Endothelial cell of umbilical vein (primary cell): Measurements from ENCODE around the gene KCNQ1OT1. TPM values are rescaled to one million over a fixed set of nuclear protein-coding genes. Genes with fewer than 3 reads are reported as not detected.

Experiments used
- BruUV-seq: library from RNA; stranded (reverse); fragments of 400-500 nt; replicated peaks from 2 replicates; lab custom pipeline; 2021; lab: Mats Ljungman, UMichigan
- CTCF ChIA-PET: fragments of 300-600, 350-600 bp; sonication (Branson Sonifier 250); formaldehyde crosslinking; loops from one replicate; lab custom pipeline; 2021; ENCODE audit warnings: antibody characterized with exemption, inconsistent platforms; lab: Charles Lee
- POLR2A ChIA-PET: fragments of 300-600, 350-600 bp; sonication (Branson Sonifier 250); formaldehyde crosslinking; loops from one replicate; lab custom pipeline; 2021; ENCODE audit warnings: antibody characterized with exemption, inconsistent platforms; lab: Charles Lee
- DNase-seq: peaks from one replicate; pipeline ENCODE4 v3.0.0-alpha.2; 2011; ENCODE audit warnings: low read depth, low spot score
- FAIRE-seq: peaks from 2 replicates; lab custom pipeline; 2011; peaks lifted over from hg19 to GRCh38; lab: Jason Lieb, UNC
- H2AFZ ChIP-seq: 2 replicates; pipeline ENCODE4 v1.6.0; 2012; ENCODE audit warnings: low read depth, low read length, control low read depth, inconsistent platforms
- H3K27ac ChIP-seq: 2 replicates; pipeline ENCODE4 v1.5.1; 2011; ENCODE audit warnings: low read depth, mild to moderate bottlenecking, control low read depth, low read length, moderate library complexity; ENCODE audit not compliant: insufficient read depth
- H3K27me3 ChIP-seq, 2 experiments: 2 replicates each; pipeline versions ENCODE4 v1.6.0 to v1.6.1; 2011; ENCODE audit warnings: low read length in 2 of 2, mixed read lengths in 1 of 2; ENCODE audit not compliant: control insufficient read depth in 2 of 2, insufficient read depth in 2 of 2
- H3K36me3 ChIP-seq, 2 experiments: 2 replicates in 1 of 2; 3 replicates in 1 of 2; pipeline ENCODE4 v1.5.1; 2011; ENCODE audit warnings: low read length in 2 of 2, mild to moderate bottlenecking in 1 of 2, moderate library complexity in 1 of 2; ENCODE audit not compliant: control insufficient read depth in 2 of 2, insufficient read depth in 2 of 2; ENCODE audit errors: extremely low read depth in 1 of 2
- H3K4me1 ChIP-seq: 3 replicates; pipeline ENCODE4 v1.5.1; 2011; ENCODE audit warnings: mild to moderate bottlenecking, low read length; ENCODE audit not compliant: control insufficient read depth, insufficient read depth; ENCODE audit errors: extremely low read depth
- H3K4me2 ChIP-seq: 2 replicates; pipeline ENCODE4 v1.6.1; 2011; ENCODE audit warnings: low read length, control low read depth, mixed read lengths; ENCODE audit not compliant: insufficient read depth
- H3K4me3 ChIP-seq, 3 experiments: fragments of 200-600 bp in 1 of 3; sonication (generic), shearing (Covaris generic) in 1 of 3; replicated peaks in 1 of 3; 2 replicates each; pipeline ENCODE4 v1.5.1; 2011 to 2016; ENCODE audit warnings: control low read depth in 3 of 3, low read length in 3 of 3, mild to moderate bottlenecking in 2 of 3, inconsistent platforms in 1 of 3, low read depth in 1 of 3, moderate library complexity in 1 of 3; ENCODE audit not compliant: insufficient read depth in 1 of 3
- H3K79me2 ChIP-seq: 2 replicates; pipeline ENCODE4 v1.6.0; 2012; ENCODE audit warnings: low read length, inconsistent platforms; ENCODE audit not compliant: control insufficient read depth, insufficient read depth
- H3K9ac ChIP-seq: replicated peaks from 2 replicates; pipeline ENCODE3; 2011; ENCODE audit warnings: low read length, control low read depth; ENCODE audit not compliant: insufficient read depth; ENCODE audit errors: extremely low read depth
- H3K9me1 ChIP-seq: replicated peaks from 3 replicates; pipeline ENCODE4 v1.6.0; 2011; ENCODE audit warnings: mild to moderate bottlenecking, low read length; ENCODE audit not compliant: control insufficient read depth, insufficient read depth; ENCODE audit errors: extremely low read depth
- H3K9me3 ChIP-seq: replicated peaks from 2 replicates; pipeline ENCODE4 v1.5.1; 2012; ENCODE audit warnings: low read length, inconsistent platforms; ENCODE audit not compliant: control insufficient read depth, insufficient read depth
- H4K20me1 ChIP-seq: replicated peaks from 2 replicates; pipeline ENCODE3; 2011; ENCODE audit warnings: mild to moderate bottlenecking, low read length; ENCODE audit not compliant: control insufficient read depth, insufficient read depth; ENCODE audit errors: extremely low read depth
- CTCF ChIP-seq, 2 donors: IDR thresholded peaks; 1 replicate in 1 of 2; 2 replicates in 1 of 2; pipeline ENCODE4 v1.5.1; 2011; ENCODE audit warnings: low read length in 2 of 2, mild to moderate bottlenecking in 2 of 2, moderate library complexity in 2 of 2, control low read depth in 1 of 2, inconsistent platforms in 1 of 2, low read depth in 1 of 2; ENCODE audit not compliant: insufficient read depth in 1 of 2; ENCODE audit errors: extremely low read depth in 1 of 2
- FOS ChIP-seq: IDR thresholded peaks from 2 replicates; pipeline ENCODE4 v1.6.1; 2011; ENCODE audit warnings: mild to moderate bottlenecking, low read length, moderate library complexity, borderline replicate concordance; ENCODE audit not compliant: insufficient read depth
- MYC ChIP-seq: IDR thresholded peaks from one replicate; pipeline ENCODE4 v1.6.1; 2011; ENCODE audit warnings: mild to moderate bottlenecking, low read depth, low read length
- POLR2A ChIP-seq: IDR thresholded peaks from 2 replicates; pipeline ENCODE4 v1.6.1; 2012; ENCODE audit warnings: low read depth, mild to moderate bottlenecking, control low read depth, low read length
- POLR2AphosphoS5 ChIP-seq: IDR thresholded peaks from 2 replicates; pipeline ENCODE4 v1.6.1; 2012; ENCODE audit warnings: low read depth, mild to moderate bottlenecking, control low read depth, low read length, moderate library complexity; ENCODE audit not compliant: insufficient read depth
- dilution Hi-C: fragments of 300-500 bp; cut with MboI; formaldehyde crosslinking; loops from one replicate; pipeline ENCODE4 v1.15.0; 2019; ENCODE audit warnings: low sequenced_read_pairs; ENCODE audit not compliant: extremely low pct_ligation_motif_present
- intact Hi-C: fragments of 100-400 bp; cut with micrococcal nuclease; formaldehyde crosslinking; loops from one replicate; pipeline ENCODE4 v1.10.0; 2022
- polyA plus RNA-seq, 4 experiments: library from polyadenylated mRNA; depleted of rRNA in 3 of 4; stranded (reverse) in 3 of 4; unstranded in 1 of 4; fragments of >200 nt; gene quantifications; 2 replicates each; pipeline versions ENCODE4 v1.2.1 to v1.2.3, GENCODE V29; 2011 to 2012; ENCODE audit warnings: missing spikeins in 1 of 4
- total RNA-seq: library from RNA; stranded (reverse); gene quantifications from 2 replicates; pipeline ENCODE4 v1.2.3, GENCODE V29; 2021

KCNQ1OT1 gene
- total and polyA plus RNA-seq, 2 donors (not counting 3 experiments of a cell fraction or from before 2014, with no cell fraction given): 0.11 to 1.8 TPM

GRCh38 chr11:2587976-2588748 is 111.6 kb downstream of the KCNQ1OT1 start:
- POLR2A ChIA-PET: no interaction called here
- no peaks in the 10 kb centered on the region for H4K20me1 ChIP-seq
- no peaks in the 10 kb centered on the region for H3K9me1 ChIP-seq
- H3K36me3 ChIP-seq: no peaks in the 10 kb centered on the region
- no peak overlapping the region for H3K27ac ChIP-seq
- no peaks in the 10 kb centered on the region for H3K4me1 ChIP-seq
- intact Hi-C loops: no loop called here
- BruUV-seq: no TSS peak
- H3K9me3 ChIP-seq: no peaks in the 10 kb centered on the region
- no peaks in the 10 kb centered on the region for H3K79me2 ChIP-seq
- CTCF ChIA-PET: no interaction called here
- no peak overlapping the region for H3K4me2 ChIP-seq
- no peaks in the 10 kb centered on the region for H3K27me3 ChIP-seq
- DNase-seq (no peak), FAIRE-seq (no peak)
- H3K4me3 ChIP-seq: no peak overlapping the region
- dilution Hi-C loops: no loop called here
- TF ChIP-seq FOS (no peak), MYC (no peak), CTCF (IDR thresholded peaks at IDR 0.05; ENCODE audit: extremely low read depth in 1 of 2, insufficient read depth in 1 of 2, low read depth in 1 of 2, low read length in 2 of 2) (no peak), POLR2A (no peak), POLR2AphosphoS5 (no peak)
- no peak overlapping the region for H2AFZ ChIP-seq
- no peak overlapping the region for H3K9ac ChIP-seq
